Measurements from ENCODE around the gene EXT2.

DNA sequence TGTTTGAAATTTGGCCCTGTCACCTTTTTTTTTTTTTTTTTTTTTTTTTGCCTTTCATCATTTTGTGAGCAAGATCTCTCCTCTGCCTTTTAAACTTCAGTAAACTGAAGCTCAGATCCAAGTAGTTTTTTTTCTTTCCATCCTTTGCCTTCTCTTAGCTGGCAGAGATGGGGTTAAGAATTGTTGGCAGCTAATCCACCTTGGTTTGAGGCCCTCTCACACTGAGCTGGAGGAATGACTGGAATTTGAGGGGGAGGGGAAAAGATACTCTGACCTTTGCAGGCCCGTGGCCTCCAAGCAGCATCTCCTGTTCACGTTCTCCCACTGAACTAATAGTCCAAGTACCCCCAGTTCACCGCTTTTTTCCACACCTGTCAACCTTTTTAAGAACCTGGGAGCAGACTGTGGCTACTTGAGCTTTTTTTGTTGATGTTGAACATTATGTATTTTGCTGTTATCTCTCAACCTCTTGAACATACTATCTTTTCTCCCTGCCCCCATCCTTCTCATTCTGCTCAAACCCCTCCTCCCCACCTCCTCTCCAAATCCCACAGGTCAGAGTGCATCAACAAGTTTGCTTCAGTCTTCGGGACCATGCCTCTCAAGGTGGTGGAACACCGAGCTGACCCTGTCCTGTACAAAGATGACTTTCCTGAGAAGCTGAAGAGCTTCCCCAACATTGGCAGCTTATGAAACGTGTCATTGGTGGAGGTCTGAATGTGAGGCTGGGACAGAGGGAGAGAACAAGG is 148.3 kb downstream of the EXT2 start:
- TF ChIP-seq, protein P1, sequence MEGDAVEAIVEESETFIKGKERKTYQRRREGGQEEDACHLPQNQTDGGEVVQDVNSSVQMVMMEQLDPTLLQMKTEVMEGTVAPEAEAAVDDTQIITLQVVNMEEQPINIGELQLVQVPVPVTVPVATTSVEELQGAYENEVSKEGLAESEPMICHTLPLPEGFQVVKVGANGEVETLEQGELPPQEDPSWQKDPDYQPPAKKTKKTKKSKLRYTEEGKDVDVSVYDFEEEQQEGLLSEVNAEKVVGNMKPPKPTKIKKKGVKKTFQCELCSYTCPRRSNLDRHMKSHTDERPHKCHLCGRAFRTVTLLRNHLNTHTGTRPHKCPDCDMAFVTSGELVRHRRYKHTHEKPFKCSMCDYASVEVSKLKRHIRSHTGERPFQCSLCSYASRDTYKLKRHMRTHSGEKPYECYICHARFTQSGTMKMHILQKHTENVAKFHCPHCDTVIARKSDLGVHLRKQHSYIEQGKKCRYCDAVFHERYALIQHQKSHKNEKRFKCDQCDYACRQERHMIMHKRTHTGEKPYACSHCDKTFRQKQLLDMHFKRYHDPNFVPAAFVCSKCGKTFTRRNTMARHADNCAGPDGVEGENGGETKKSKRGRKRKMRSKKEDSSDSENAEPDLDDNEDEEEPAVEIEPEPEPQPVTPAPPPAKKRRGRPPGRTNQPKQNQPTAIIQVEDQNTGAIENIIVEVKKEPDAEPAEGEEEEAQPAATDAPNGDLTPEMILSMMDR (IDR thresholded peaks at IDR 0.05; ENCODE audit: insufficient read depth, low read depth, low read length): no peak
- no peak for TF ChIP-seq EZH2 (IDR thresholded peaks at IDR 0.05; ENCODE audit: insufficient read depth, low read length)

All from astrocyte (in vitro differentiated cells and primary cell).